B cell (primary cell): ENCODE measurements around the gene EPN1. TPM values are rescaled to one million over a fixed set of nuclear protein-coding genes. Genes with fewer than 3 reads are reported as not detected.

Experiments used
- ATAC-seq: fragments of 200-7000 bp; cut with Tn5 transposase; one replicate; pipeline ENCODE4 v1.10.0; 2021; ENCODE audit warnings: low read depth, mild to moderate bottlenecking, moderate number of reproducible peaks, moderate library complexity
- CTCF ChIA-PET: fragments of 350-600 bp; sonication (Branson Sonifier 250); formaldehyde crosslinking; loops from one replicate; lab custom pipeline; 2021; ENCODE audit warnings: antibody characterized with exemption, inconsistent platforms; lab: Charles Lee
- POLR2A ChIA-PET: fragments of 350-600 bp; sonication (Branson Sonifier 250); formaldehyde crosslinking; loops from one replicate; lab custom pipeline; 2021; ENCODE audit warnings: antibody characterized with exemption; lab: Charles Lee
- DNase-seq: peaks from one replicate; pipeline ENCODE4 v3.0.0; 2013
- H2AFZ ChIP-seq: 2 replicates; pipeline ENCODE4 v1.6.1; 2012; ENCODE audit warnings: mild to moderate bottlenecking, low read depth, low read length; ENCODE audit not compliant: insufficient read depth, poor library complexity, severe bottlenecking
- H3K27ac ChIP-seq, 2 donors: 1 replicate in 1 of 2; 2 replicates in 1 of 2; pipeline ENCODE4 v1.5.1; 2012 to 2013; ENCODE audit warnings: low read length in 2 of 2, mild to moderate bottlenecking in 2 of 2, moderate library complexity in 1 of 2
- H3K27me3 ChIP-seq, 4 experiments: fragments of 200-600 bp in 1 of 4; sonication (generic) in 1 of 4; replicated peaks in 1 of 4; 1 replicate in 2 of 4; 2 replicates in 2 of 4; pipeline versions ENCODE4 v1.6.1 to v1.7.0; 2013 to 2016; ENCODE audit warnings: low read length in 3 of 4, mild to moderate bottlenecking in 2 of 4, mixed read lengths in 1 of 4, moderate library complexity in 1 of 4; ENCODE audit not compliant: insufficient read depth in 4 of 4, control insufficient read depth in 3 of 4; ENCODE audit errors: control extremely low read depth in 1 of 4
- H3K36me3 ChIP-seq, 2 experiments: replicated peaks in 1 of 2; 1 replicate in 1 of 2; 2 replicates in 1 of 2; pipeline versions ENCODE4 v1.6.1 to v1.7.1; 2013; ENCODE audit warnings: low read length in 1 of 2; ENCODE audit not compliant: insufficient read depth in 2 of 2, control insufficient read depth in 1 of 2; ENCODE audit errors: control extremely low read depth in 1 of 2, extremely low read depth in 1 of 2
- H3K4me1 ChIP-seq, 2 donors: fragments of 200-600 bp in 1 of 2; sonication (generic) in 1 of 2; 1 replicate in 1 of 2; 2 replicates in 1 of 2; pipeline versions ENCODE4 v1.5.1 to v1.6.1; 2013 to 2017; ENCODE audit warnings: low read length in 2 of 2; ENCODE audit not compliant: control insufficient read depth in 2 of 2, insufficient read depth in 2 of 2
- H3K4me2 ChIP-seq: replicated peaks from 2 replicates; pipeline ENCODE3; 2012; ENCODE audit warnings: mild to moderate bottlenecking, low read depth, low read length; ENCODE audit not compliant: poor library complexity, severe bottlenecking
- H3K4me3 ChIP-seq, 5 experiments: fragments of 200-600 bp in 1 of 5; sonication (generic) in 1 of 5; 1 replicate in 3 of 5; 2 replicates in 2 of 5; pipeline versions ENCODE4 v1.5.1 to v1.7.0; 2011 to 2016; ENCODE audit warnings: low read length in 4 of 5, mild to moderate bottlenecking in 4 of 5, low read depth in 2 of 5, control low read depth in 1 of 5, moderate library complexity in 1 of 5; ENCODE audit not compliant: insufficient read depth in 1 of 5; ENCODE audit errors: control extremely low read depth in 1 of 5, extremely low read depth in 1 of 5
- H3K79me2 ChIP-seq: fragments of 200-600 bp; sonication (generic); one replicate; pipeline ENCODE4 v1.6.0; 2016; ENCODE audit warnings: low read length; ENCODE audit not compliant: control insufficient read depth, insufficient read depth
- H3K9ac ChIP-seq: fragments of 200-600 bp; sonication (generic); 2 replicates; pipeline ENCODE4 v1.6.1; 2017; ENCODE audit warnings: mild to moderate bottlenecking, low read length, moderate library complexity
- H3K9me3 ChIP-seq, 3 donors: one replicate each; pipeline versions ENCODE4 v1.6.1 to v1.7.1; 2013; ENCODE audit warnings: low read length in 2 of 3; ENCODE audit not compliant: control insufficient read depth in 2 of 3, insufficient read depth in 1 of 3; ENCODE audit errors: control extremely low read depth in 1 of 3
- H4K20me1 ChIP-seq: 2 replicates; pipeline ENCODE4 v1.6.0; 2012; ENCODE audit warnings: mild to moderate bottlenecking, low read length; ENCODE audit not compliant: insufficient read depth, control insufficient read depth, poor library complexity, severe bottlenecking
- H3K27ac Mint-ChIP-seq: one replicate; pipeline ENCODE4 v1.8.0; 2021; ENCODE audit warnings: mixed read lengths
- H3K27me3 Mint-ChIP-seq: one replicate; pipeline ENCODE4 v1.8.0; 2021; ENCODE audit warnings: mixed read lengths
- H3K4me1 Mint-ChIP-seq: one replicate; pipeline ENCODE4 v1.8.0; 2021; ENCODE audit warnings: mixed read lengths
- H3K4me3 Mint-ChIP-seq: one replicate; pipeline ENCODE4 v1.8.0; 2021; ENCODE audit warnings: mixed read lengths
- H3K9me3 Mint-ChIP-seq: one replicate; pipeline ENCODE4 v1.8.0; 2022; ENCODE audit warnings: mixed read lengths; ENCODE audit not compliant: insufficient read depth
- CTCF ChIP-seq: fragments of 200-600 bp; IDR thresholded peaks from one replicate; pipeline ENCODE4 v1.8.0; 2022; ENCODE audit warnings: antibody characterized with exemption, mild to moderate bottlenecking
- EZH2 ChIP-seq: IDR thresholded peaks from 2 replicates; pipeline ENCODE4 v1.6.1; 2012; ENCODE audit warnings: borderline replicate concordance, low read depth, mild to moderate bottlenecking, moderate library complexity, low read length; ENCODE audit not compliant: insufficient read depth, poor library complexity, severe bottlenecking
- WGBS: methylation state at CpG from one replicate; pipeline ENCODE4 v1.1.5; 2013; ENCODE audit warnings: missing lambda C conversion rate; ENCODE audit not compliant: insufficient coverage; 5-methylcytosine and 5-hydroxymethylcytosine counted together
- intact Hi-C: fragments of 100-400 bp; cut with micrococcal nuclease; formaldehyde crosslinking; loops from one replicate; pipeline ENCODE4 v1.10.0; 2022
- polyA plus RNA-seq: library from polyadenylated mRNA; depleted of rRNA; stranded (reverse); fragments of >200 nt; gene quantifications from 2 replicates; pipeline ENCODE4 v1.2.3, GENCODE V29; 2012
- total RNA-seq, 2 donors: library from RNA; stranded (reverse); fragments of 120-200 nt in 1 of 2; gene quantifications; 1 replicate in 1 of 2; 2 replicates in 1 of 2; pipeline versions ENCODE4 v1.2.3 to v1.2.4, GENCODE V29; 2013 to 2022

Gene EPN1
- total and polyA plus RNA-seq, 2 donors (not counting 1 experiment from before 2014, with no cell fraction given) = 54.4 to 63.9 TPM

GRCh38 chr19:55637534-55637933 lies 37.5 kb upstream of the EPN1 start:
- Histone ChIP-seq H3K4me3 (no peak overlapping the region), H3K4me1 (peaks cover 20 to 67% of the 10 kb centered on the region in 2 donors), H4K20me1 (no peaks in the 10 kb centered on the region), H3K27me3 (no peaks in the 10 kb centered on the region), H3K4me2 (no peak overlapping the region), H3K27ac (no peak overlapping the region), H3K9ac (no peak overlapping the region), H3K79me2 (peaks cover 35% of the 10 kb centered on the region), H3K36me3 (peaks cover 0 to 2% of the 10 kb centered on the region in 2 experiments), H2AFZ (no peak overlapping the region), H3K9me3 (peaks cover 0 to 11% (median 0%) of the 10 kb centered on the region in 3 donors)
- H3K27me3 Mint-ChIP-seq = no peaks in the 10 kb centered on the region
- peak overlapping the region; percentile 30 for H3K4me3 Mint-ChIP-seq
- intact Hi-C loops = loop anchor here (10.0 kb wide), 3 partner anchors 383 to 677 kb away; partner anchors contain the start of genes PPP1R12C, PPP6R1 and ZSCAN5A
- H3K27ac Mint-ChIP-seq = peak overlapping the region; percentile 28
- ChIA-PET POLR2A (interaction anchor here (0.6 to 6.2 kb wide), 5 partner anchors 10 to 358 kb away, joined by 3 to 55 read pairs (median 3); partner anchors contain the start of genes CCDC106, FIZ1, HSPBP1 and U2AF2), CTCF (interaction anchor here (0.6 to 9.4 kb wide), 10 partner anchors 10 to 512 kb away, joined by 3 to 131 read pairs (median 4); partner anchors contain the start of genes CCDC106, U2AF2 and ZNF784)
- TF ChIP-seq EZH2 (no peak), CTCF (no peak)
- DNase-seq (no peak), ATAC-seq (no peak)
- 80% methylated on average over 11 of the region's 11 CpGs for WGBS
- H3K4me1 Mint-ChIP-seq = peaks cover 64% of the 10 kb centered on the region
- H3K9me3 Mint-ChIP-seq = no peaks in the 10 kb centered on the region

GRCh38 chr19:55638864-55639359 lies 36.1 kb upstream of the EPN1 start:
- Mint-ChIP-seq H3K4me3 (peak overlapping the region; percentile 73), H3K27me3 (no peaks in the 10 kb centered on the region), H3K4me1 (peaks cover 69% of the 10 kb centered on the region), H3K27ac (peak overlapping the region; percentile 86), H3K9me3 (no peaks in the 10 kb centered on the region)
- intact Hi-C loops = loop anchor here (10.0 kb wide), 3 partner anchors 384 to 676 kb away; partner anchors contain the start of genes PPP1R12C, PPP6R1 and ZSCAN5A
- DNase-seq = peak; percentile 75
- peak overlapping the region in 1 of 2 donors; percentile 5 for H3K27ac ChIP-seq
- no peak for TF ChIP-seq EZH2
- peak; percentile 62 for TF ChIP-seq CTCF
- peaks cover 5% of the 10 kb centered on the region for H4K20me1 ChIP-seq
- peaks cover 24 to 70% of the 10 kb centered on the region in 2 donors for H3K4me1 ChIP-seq
- H3K4me2 ChIP-seq = no peak overlapping the region
- H2AFZ ChIP-seq = no peak overlapping the region
- H3K4me3 ChIP-seq = no peak overlapping the region
- H3K27me3 ChIP-seq = no peaks in the 10 kb centered on the region
- CTCF ChIA-PET = interaction anchor here (0.7 to 9.4 kb wide), 8 partner anchors 8 to 64 kb away, joined by 3 to 131 read pairs (median 5); partner anchors contain the start of genes CCDC106 and U2AF2
- H3K9ac ChIP-seq = no peak overlapping the region
- ATAC-seq = peak; percentile 7
- POLR2A ChIA-PET = interaction anchor here (0.5 to 1.0 kb wide), 5 partner anchors 8 to 1177 kb away, joined by 3 to 9 read pairs (median 6); partner anchors contain the start of gene FIZ1
- peaks cover 0 to 11% (median 0%) of the 10 kb centered on the region in 3 donors for H3K9me3 ChIP-seq
- peaks cover 0 to 2% of the 10 kb centered on the region in 2 experiments for H3K36me3 ChIP-seq
- 82% methylated on average over 3 of the region's 6 CpGs for WGBS
- peaks cover 34% of the 10 kb centered on the region for H3K79me2 ChIP-seq
